HCT116 (cell line): ENCODE measurements around the gene ERMARD. TPM values are rescaled to one million over a fixed set of nuclear protein-coding genes. Genes with fewer than 3 reads are reported as not detected.

Experiments used
- ATAC-seq: fragments of 200-7000 bp; cut with Tn5 transposase; 2 replicates; pipeline ENCODE4 v1.9.1; 2020; ENCODE audit warnings: mild to moderate bottlenecking, moderate library complexity
- BruUV-seq: library from RNA; stranded (reverse); fragments of 400-500 nt; replicated peaks from 2 replicates; lab custom pipeline; 2021; lab: Mats Ljungman, UMichigan
- CTCF ChIA-PET: fragments of 300-600 bp; sonication (Branson Sonifier 250); formaldehyde crosslinking; loops from one replicate; lab custom pipeline; 2021; ENCODE audit warnings: antibody characterized with exemption; lab: Charles Lee
- POLR2A ChIA-PET: fragments of 300-600, 350-600 bp; sonication (Branson Sonifier 250); formaldehyde crosslinking; loops from one replicate; lab custom pipeline; 2021; ENCODE audit warnings: antibody characterized with exemption; lab: Charles Lee
- RAD21 ChIA-PET, 2 experiments: fragments of 300-600 bp; sonication (Branson Sonifier 250); formaldehyde crosslinking; loops; one replicate each; lab custom pipeline; 2023; ENCODE audit warnings: low total read pairs in 2 of 2; ENCODE audit not compliant: uncharacterized antibody in 2 of 2, unreplicated experiment in 2 of 2, low non-redundant PET in 1 of 2; lab: Charles Lee
- DNase-seq: peaks from one replicate; pipeline ENCODE4 v3.0.0-alpha.2; 2010; ENCODE audit warnings: low read depth, low spot score
- H2AFZ ChIP-seq: fragments of 200-600 bp; shearing (Covaris generic), sonication (generic); 2 replicates; pipeline ENCODE4 v1.6.1; 2017; ENCODE audit warnings: low read depth, mixed run types, mixed read lengths, antibody characterized with exemption, low read length; ENCODE audit not compliant: poor library complexity, severe bottlenecking
- H3K27ac ChIP-seq: 2 replicates; pipeline ENCODE4 v1.5.1; 2012; ENCODE audit warnings: low read depth, low read length
- H3K27me3 ChIP-seq: fragments of 200-600 bp; sonication (generic); 2 replicates; pipeline ENCODE4 v1.6.1; 2016; ENCODE audit warnings: mixed run types, low read length, mixed read lengths; ENCODE audit not compliant: insufficient read depth
- H3K36me3 ChIP-seq, 2 experiments: fragments of 200-500 bp in 1 of 2; fragments of 200-600 bp in 1 of 2; sonication (Bioruptor generic) in 1 of 2; sonication (generic) in 1 of 2; 2 replicates each; pipeline versions ENCODE4 v1.5.1 to v1.6.1; 2014 to 2016; ENCODE audit warnings: low read length in 2 of 2, inconsistent platforms in 1 of 2, mixed read lengths in 1 of 2, mixed run types in 1 of 2; ENCODE audit not compliant: insufficient read depth in 2 of 2, control insufficient read depth in 1 of 2
- H3K4me1 ChIP-seq, 2 experiments: fragments of 200-600 bp in 1 of 2; sonication (generic) in 1 of 2; 2 replicates each; pipeline versions ENCODE4 v1.5.1 to v1.6.1; 2012 to 2017; ENCODE audit warnings: low read length in 2 of 2, inconsistent platforms in 1 of 2, mild to moderate bottlenecking in 1 of 2, mixed read lengths in 1 of 2, mixed run types in 1 of 2, moderate library complexity in 1 of 2; ENCODE audit not compliant: insufficient read depth in 2 of 2, control insufficient read depth in 1 of 2
- H3K4me2 ChIP-seq: fragments of 200-600 bp; sonication (generic); 2 replicates; pipeline ENCODE4 v1.6.1; 2017; ENCODE audit warnings: mixed run types, low read length, mixed read lengths
- H3K4me3 ChIP-seq, 2 experiments: fragments of 200-600 bp in 1 of 2; sonication (generic) in 1 of 2; replicated peaks in 1 of 2; 2 replicates each; pipeline ENCODE4 v1.5.1; 2011 to 2016; ENCODE audit warnings: low read length in 2 of 2, control low read depth in 1 of 2, low read depth in 1 of 2, mild to moderate bottlenecking in 1 of 2, mixed read lengths in 1 of 2, mixed run types in 1 of 2
- H3K79me2 ChIP-seq: fragments of 200-600 bp; sonication (generic); 2 replicates; pipeline ENCODE4 v1.6.1; 2017; ENCODE audit warnings: mild to moderate bottlenecking, mixed run types, low read length, moderate library complexity, mixed read lengths; ENCODE audit not compliant: insufficient read depth
- H3K9ac ChIP-seq: fragments of 200-600 bp; sonication (generic); 2 replicates; pipeline ENCODE4 v1.6.1; 2016; ENCODE audit warnings: low read length, mixed read lengths
- H3K9me2 ChIP-seq: fragments of 200-600 bp; sonication (generic), shearing (Covaris generic); 2 replicates; pipeline ENCODE4 v1.6.1; 2017; ENCODE audit warnings: mixed run types, mild to moderate bottlenecking, moderate library complexity; ENCODE audit not compliant: insufficient read depth
- H3K9me3 ChIP-seq, 2 experiments: fragments of 200-500 bp in 1 of 2; fragments of 200-600 bp in 1 of 2; sonication (Bioruptor generic) in 1 of 2; sonication (generic) in 1 of 2; 2 replicates each; pipeline ENCODE4 v1.6.1; 2014 to 2017; ENCODE audit warnings: low read length in 2 of 2, mixed read lengths in 2 of 2, inconsistent platforms in 1 of 2, low read depth in 1 of 2, mild to moderate bottlenecking in 1 of 2, mixed run types in 1 of 2, moderate library complexity in 1 of 2; ENCODE audit not compliant: control insufficient read depth in 1 of 2, insufficient read depth in 1 of 2
- H4K20me1 ChIP-seq: fragments of 200-600 bp; sonication (generic), shearing (Covaris generic); 2 replicates; pipeline ENCODE4 v1.6.1; 2017; ENCODE audit warnings: mixed run types, mild to moderate bottlenecking, moderate library complexity; ENCODE audit not compliant: insufficient read depth
- CBX3 ChIP-seq: IDR thresholded peaks from 2 replicates; pipeline ENCODE4 v1.6.1; 2012; ENCODE audit warnings: low read depth
- EGR1 ChIP-seq: IDR thresholded peaks from 2 replicates; pipeline ENCODE4 v1.6.1; 2012; ENCODE audit warnings: low read depth
- EZH2 ChIP-seq: fragments of 200-600 bp; sonication (generic); IDR thresholded peaks from 2 replicates; pipeline ENCODE4 v1.6.1; 2017; ENCODE audit warnings: antibody characterized with exemption, mixed run types
- EZH2phosphoT487 ChIP-seq: fragments of 200-600 bp; IDR thresholded peaks from 2 replicates; pipeline ENCODE4 v1.6.1; 2018; ENCODE audit warnings: antibody characterized with exemption, borderline replicate concordance
- JUND ChIP-seq: IDR thresholded peaks from 2 replicates; pipeline ENCODE4 v1.6.1; 2012
- RAD21 ChIP-seq: IDR thresholded peaks from 2 replicates; pipeline ENCODE4 v1.6.1; 2012; ENCODE audit warnings: low read depth, mild to moderate bottlenecking
- TCF7L2 ChIP-seq: IDR thresholded peaks from 2 replicates; pipeline ENCODE4 v1.7.0; 2011; ENCODE audit warnings: borderline replicate concordance, inconsistent platforms; ENCODE audit not compliant: insufficient read depth, insufficient read length; ENCODE audit errors: extremely low read depth
- intact Hi-C: fragments of 100-400 bp; cut with micrococcal nuclease; formaldehyde crosslinking; loops from 2 replicates; pipeline ENCODE4 v1.10.0; 2022
- total RNA-seq: library from RNA; stranded (reverse); gene quantifications from one replicate; pipeline ENCODE4 v1.2.1, GENCODE V29; 2021; ENCODE audit not compliant: unreplicated experiment
- TF ChIP-seq, protein P1 (sequence below): IDR thresholded peaks from 2 replicates; pipeline ENCODE4 v1.6.1; 2012
- TF ChIP-seq, protein P2 (sequence below): IDR thresholded peaks from 2 replicates; pipeline ENCODE4 v1.6.1; 2012
- TF ChIP-seq, protein P3 (sequence below): IDR thresholded peaks from 2 replicates; pipeline ENCODE4 v1.6.1; 2012; ENCODE audit warnings: low read depth

Gene ERMARD
- total RNA-seq, 1 experiment from 2014 or later, result 24.7 TPM

DNA sequence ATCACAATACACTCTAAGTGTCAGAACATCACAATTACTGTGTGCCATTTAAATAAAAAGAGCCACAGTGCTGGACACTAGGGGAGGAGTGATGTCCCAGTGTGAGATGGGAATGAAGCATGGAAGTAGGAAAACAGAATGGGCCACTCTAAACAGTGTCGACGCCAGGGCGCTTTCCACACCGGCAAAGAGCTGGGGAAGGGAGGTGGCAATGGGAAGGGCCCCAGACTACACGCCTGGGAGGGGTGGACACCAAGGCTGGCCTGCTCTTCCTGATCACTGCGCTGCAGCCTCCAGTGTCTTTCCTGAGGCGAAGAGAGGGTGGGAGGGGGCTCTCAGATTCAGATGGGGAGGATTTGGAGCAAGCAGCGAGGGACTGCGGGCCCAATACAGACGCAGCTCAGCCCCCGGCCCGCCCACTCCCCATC is 75.9 kb downstream of the ERMARD start:
- no peak overlapping the region for H3K4me3 ChIP-seq
- TF ChIP-seq, protein P1, sequence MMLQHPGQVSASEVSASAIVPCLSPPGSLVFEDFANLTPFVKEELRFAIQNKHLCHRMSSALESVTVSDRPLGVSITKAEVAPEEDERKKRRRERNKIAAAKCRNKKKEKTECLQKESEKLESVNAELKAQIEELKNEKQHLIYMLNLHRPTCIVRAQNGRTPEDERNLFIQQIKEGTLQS, result no peak
- TF ChIP-seq EZH2phosphoT487 (no peak), EZH2 (no peak), TCF7L2 (no peak), RAD21 (no peak), JUND (no peak), EGR1 (no peak), CBX3 (no peak)
- TF ChIP-seq, protein P2, sequence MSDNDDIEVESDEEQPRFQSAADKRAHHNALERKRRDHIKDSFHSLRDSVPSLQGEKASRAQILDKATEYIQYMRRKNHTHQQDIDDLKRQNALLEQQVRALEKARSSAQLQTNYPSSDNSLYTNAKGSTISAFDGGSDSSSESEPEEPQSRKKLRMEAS, result no peak
- TF ChIP-seq, protein P3, sequence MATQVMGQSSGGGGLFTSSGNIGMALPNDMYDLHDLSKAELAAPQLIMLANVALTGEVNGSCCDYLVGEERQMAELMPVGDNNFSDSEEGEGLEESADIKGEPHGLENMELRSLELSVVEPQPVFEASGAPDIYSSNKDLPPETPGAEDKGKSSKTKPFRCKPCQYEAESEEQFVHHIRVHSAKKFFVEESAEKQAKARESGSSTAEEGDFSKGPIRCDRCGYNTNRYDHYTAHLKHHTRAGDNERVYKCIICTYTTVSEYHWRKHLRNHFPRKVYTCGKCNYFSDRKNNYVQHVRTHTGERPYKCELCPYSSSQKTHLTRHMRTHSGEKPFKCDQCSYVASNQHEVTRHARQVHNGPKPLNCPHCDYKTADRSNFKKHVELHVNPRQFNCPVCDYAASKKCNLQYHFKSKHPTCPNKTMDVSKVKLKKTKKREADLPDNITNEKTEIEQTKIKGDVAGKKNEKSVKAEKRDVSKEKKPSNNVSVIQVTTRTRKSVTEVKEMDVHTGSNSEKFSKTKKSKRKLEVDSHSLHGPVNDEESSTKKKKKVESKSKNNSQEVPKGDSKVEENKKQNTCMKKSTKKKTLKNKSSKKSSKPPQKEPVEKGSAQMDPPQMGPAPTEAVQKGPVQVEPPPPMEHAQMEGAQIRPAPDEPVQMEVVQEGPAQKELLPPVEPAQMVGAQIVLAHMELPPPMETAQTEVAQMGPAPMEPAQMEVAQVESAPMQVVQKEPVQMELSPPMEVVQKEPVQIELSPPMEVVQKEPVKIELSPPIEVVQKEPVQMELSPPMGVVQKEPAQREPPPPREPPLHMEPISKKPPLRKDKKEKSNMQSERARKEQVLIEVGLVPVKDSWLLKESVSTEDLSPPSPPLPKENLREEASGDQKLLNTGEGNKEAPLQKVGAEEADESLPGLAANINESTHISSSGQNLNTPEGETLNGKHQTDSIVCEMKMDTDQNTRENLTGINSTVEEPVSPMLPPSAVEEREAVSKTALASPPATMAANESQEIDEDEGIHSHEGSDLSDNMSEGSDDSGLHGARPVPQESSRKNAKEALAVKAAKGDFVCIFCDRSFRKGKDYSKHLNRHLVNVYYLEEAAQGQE, result no peak
- no peak overlapping the region for H2AFZ ChIP-seq
- H3K4me1 ChIP-seq, result peaks cover 0 to 6% of the 10 kb centered on the region in 2 experiments; a peak in 1 of 4 replicates
- H3K9me2 ChIP-seq, result no peaks in the 10 kb centered on the region
- H3K79me2 ChIP-seq, result no peaks in the 10 kb centered on the region
- intact Hi-C loops, result no loop called here
- POLR2A ChIA-PET, result no interaction called here
- DNase-seq (no peak), ATAC-seq (no peak)
- H3K27me3 ChIP-seq, result peaks cover 7% of the 10 kb centered on the region; the same call in 1 of the 2 replicates
- no peaks in the 10 kb centered on the region for H3K9me3 ChIP-seq
- H3K4me2 ChIP-seq, result no peak overlapping the region
- H3K9ac ChIP-seq, result no peak overlapping the region
- RAD21 ChIA-PET, result no interaction called here
- no TSS peak for BruUV-seq
- H4K20me1 ChIP-seq, result no peaks in the 10 kb centered on the region
- H3K27ac ChIP-seq, result no peak overlapping the region
- CTCF ChIA-PET, result no interaction called here
- no peaks in the 10 kb centered on the region for H3K36me3 ChIP-seq
